ENCODE results near the gene SEC11A.
"Not testable (repeated sequence)": the region's sequence is repeated elsewhere in the genome, so short reads cannot be mapped to it uniquely, and the experiment has no call there.

The SEC11A gene

DNA sequence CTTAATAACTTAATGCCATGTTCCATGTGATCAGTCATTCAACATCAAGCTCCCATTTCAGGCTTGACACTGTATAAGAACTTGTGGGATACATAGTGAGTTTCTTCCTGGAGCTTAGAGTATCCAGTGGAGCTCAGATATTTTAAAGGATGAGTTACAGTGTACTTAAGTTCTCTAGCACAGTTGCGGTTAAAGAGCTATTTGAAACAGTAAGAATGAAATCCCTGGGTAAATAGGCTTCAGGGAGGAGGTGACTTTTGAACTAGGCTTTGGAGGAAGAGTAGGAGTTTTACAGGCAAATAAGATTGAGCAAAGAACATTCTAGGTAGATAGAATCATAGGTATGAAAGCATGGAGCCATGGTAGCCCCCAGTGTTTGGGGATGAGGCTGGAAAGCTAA lies 36.3 kb upstream of the SEC11A start:
- TF ChIP-seq POLR2AphosphoS5 (IDR thresholded peaks at IDR 0.05; ENCODE audit: low read depth, low read length) (no peak), POLR2A (IDR thresholded peaks at IDR 0.05; ENCODE audit: low read depth, low read length) (no peak), TAF1 (IDR thresholded peaks at IDR 0.05; ENCODE audit: borderline replicate concordance, low read depth, low read length) (no peak)
- DNase-seq (ENCODE audit: insufficient read length) (no peak), FAIRE-seq (no peak)

DNA sequence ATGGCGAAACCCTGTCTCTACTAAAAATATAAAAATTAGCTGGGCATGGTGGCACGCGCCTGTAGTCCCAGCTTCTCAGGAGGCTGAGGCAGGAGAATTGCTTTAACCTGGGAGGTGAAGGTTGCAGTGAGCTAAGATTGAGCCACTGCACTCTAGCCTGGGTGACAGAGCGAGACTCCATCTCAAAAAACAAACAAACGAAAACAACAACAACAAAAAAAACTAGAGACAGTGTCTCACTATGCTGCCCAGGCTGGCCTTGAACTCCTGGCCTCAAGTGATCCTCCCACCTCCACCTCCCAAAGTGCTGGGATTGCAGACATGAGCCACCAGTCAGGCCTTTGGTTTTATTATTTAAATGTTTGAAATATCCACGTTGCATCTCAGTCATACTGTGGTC lies 35.8 kb upstream of the SEC11A start:
- DNase-seq (ENCODE audit: insufficient read length); FAIRE-seq: not testable (repeated sequence)

DNA sequence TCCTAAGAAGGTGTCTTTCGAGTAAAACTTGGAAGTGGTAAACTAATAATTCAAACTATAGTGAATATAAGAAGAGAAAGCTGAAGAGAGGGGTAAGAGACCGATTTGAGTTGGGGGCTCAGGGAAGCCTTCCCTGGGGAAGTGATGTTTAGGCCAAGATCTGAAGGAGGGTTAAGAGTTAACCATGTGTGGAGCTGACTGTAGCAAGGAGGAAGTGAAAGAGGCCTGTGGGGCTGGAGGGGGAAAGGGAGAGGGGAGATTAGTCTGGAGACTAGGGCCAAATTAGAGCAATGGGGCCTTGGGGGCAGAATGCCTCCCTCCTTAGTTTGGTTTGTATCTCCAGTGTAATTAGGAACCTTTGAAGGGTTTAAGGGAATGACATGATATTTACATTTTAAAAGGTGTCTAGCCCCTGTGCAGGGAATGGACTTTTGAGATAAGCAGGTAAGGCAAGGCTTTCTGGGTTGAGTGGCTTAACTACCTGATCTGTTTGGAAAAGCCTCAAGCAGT lies 34.7 kb upstream of the SEC11A start:
- DNase-seq (ENCODE audit: insufficient read length), result no peak
- TF ChIP-seq POLR2AphosphoS5 (IDR thresholded peaks at IDR 0.05; ENCODE audit: low read depth, low read length) (no peak), POLR2A (IDR thresholded peaks at IDR 0.05; ENCODE audit: low read depth, low read length) (no peak), TAF1 (IDR thresholded peaks at IDR 0.05; ENCODE audit: borderline replicate concordance, low read depth, low read length) (no peak)
- peak; percentile 72 for FAIRE-seq

DNA sequence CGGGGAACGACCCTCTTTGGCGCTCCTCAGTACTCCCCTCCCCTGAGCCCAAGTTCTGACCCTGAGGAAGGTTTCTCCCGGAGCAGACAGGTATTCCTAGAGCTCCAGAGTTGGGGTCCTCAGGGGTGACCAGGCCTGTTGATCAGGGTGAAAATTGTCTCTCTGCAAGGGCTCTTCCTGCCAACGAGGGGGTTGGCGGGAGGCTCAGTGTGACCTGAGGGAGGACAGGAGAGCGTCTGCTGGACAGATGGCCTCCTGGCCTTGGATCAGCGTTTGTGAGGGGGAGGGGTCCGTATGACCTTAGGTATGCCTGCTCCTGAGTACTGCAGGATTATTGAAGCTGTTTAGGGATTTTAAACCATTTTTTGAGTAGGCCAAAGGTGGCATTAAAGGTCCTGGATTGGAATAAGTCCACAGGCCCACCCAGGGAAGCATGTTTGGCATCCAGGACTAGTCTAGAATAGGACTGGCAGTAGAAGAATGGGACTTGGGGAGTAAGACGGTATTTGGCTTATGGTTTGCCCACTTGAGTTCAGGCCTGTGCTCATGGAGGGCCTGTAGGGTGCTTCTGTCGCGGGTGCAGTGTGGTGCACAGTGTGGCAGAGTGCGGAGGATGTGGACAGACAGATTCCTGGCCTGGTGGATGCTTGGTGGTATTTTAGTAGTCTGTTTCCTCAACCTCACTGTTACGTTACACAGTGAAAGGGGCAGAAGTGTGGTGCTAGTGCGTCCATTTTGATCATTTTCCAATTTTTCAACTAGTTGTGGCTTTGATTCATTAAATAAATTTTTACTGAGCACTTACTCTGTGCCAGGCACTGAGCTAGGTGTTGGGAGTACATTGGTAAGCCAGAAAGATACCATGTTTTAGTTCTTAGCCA lies 33.4 kb upstream of the SEC11A start:
- TF ChIP-seq POLR2A (IDR thresholded peaks at IDR 0.05; ENCODE audit: low read depth, low read length) (no peak), POLR2AphosphoS5 (IDR thresholded peaks at IDR 0.05; ENCODE audit: low read depth, low read length) (no peak), TAF1 (IDR thresholded peaks at IDR 0.05; ENCODE audit: borderline replicate concordance, low read depth, low read length) (no peak)
- DNase-seq (ENCODE audit: insufficient read length), result no peak
- FAIRE-seq, result no peak

DNA sequence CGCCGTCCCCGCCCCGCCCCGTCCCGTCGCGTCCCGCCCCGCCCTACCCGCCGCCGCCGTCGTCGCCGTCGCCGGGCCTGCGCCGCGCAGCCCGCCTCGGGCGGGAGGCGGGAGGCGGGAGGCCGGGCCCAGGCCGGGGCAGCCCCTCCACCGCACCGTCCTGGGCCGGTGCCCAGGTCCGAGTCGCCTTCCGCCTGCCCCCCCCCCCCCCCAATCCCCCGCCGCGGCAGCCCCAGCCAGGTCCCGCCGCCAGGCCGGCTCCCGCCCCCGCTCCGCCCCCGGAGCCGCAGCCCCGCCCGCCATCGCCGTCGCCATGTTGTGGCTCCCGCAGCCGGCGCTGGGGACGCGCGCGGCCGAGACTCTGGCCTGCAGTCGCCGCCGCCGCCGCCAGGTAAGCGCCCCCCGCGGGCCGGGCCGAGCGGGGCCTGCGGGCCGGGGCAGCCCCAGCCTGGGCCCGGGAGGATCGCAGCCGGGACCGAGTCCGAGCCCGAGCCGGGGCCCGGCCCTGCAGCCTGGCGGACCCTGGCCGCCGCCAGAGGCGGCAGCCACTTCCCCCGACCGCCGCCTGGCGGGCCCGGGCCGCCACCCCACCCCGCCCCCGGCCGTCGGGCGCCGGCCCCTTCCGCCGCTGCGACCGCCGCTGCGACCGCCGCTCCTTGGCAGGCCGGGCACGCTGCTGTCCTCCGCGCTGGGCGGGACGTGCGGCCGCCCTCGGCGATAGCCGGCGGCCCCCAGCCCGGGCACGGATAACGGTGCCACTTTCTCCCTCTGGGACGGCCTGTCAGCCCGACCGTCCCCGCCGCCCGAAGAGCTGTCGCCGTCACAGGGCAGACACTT lies 32.6 kb upstream of the SEC11A start, which contains the start of gene ZNF592:
TSS of gene ZNF592 (plus strand) at position 319 of the 837 bp plus-strand sequence. CDS start 34,084 bp downstream, outside the sequence.
- TF ChIP-seq TAF1 (IDR thresholded peaks at IDR 0.05; ENCODE audit: borderline replicate concordance, low read depth, low read length) (no peak), POLR2A (IDR thresholded peaks at IDR 0.05; ENCODE audit: low read depth, low read length) (0 out of 2 replicates have a peak, but pooled peaks have one; percentile 6), POLR2AphosphoS5 (IDR thresholded peaks at IDR 0.05; ENCODE audit: low read depth, low read length) (no peak)
- DNase-seq (ENCODE audit: insufficient read length) (peak; percentile 58), FAIRE-seq (no peak)

DNA sequence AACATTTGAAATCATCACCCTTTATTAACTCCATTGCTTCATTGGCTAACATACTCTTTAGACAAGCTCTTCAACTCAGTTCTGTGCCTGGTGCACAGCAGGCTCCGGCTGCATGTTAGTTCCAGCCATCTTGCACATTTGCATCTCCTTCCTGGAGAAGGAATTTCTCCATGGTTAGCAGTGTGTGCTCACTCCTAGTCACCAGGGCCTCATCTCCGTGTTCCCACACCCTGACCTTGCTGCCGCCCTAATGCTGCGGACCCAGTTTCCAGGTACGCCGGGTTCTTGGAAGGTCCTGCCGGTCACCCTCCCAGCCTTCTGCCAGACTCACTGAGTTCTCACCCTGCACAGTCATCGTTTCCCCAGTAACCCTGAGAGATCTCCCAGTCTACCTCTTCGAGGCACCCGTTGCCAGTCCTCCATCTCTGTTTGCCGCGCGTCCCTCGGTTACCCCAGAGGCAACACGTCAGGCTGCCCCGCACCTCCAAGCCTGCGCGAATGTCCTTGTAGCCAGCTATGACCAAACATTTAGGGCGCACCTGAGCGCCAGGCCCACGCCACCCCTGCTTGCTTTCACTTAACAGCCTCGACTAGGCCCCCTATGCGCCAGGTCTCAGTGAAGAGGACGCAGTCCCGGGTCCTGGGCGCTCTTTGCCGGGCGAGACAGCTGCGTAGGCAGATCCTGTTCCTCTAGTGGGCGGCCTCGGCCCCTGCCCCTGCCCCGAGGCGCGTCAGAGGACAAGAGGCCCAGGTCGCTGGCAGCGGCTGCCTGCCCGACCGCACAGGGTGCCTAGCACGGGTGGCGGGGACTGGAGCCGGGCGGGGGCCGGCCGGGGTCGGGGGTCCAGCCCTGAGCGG lies 31.7 kb upstream of the SEC11A start:
- DNase-seq (ENCODE audit: insufficient read length), result peak; percentile 55
- TF ChIP-seq POLR2A (IDR thresholded peaks at IDR 0.05; ENCODE audit: low read depth, low read length) (0 out of 2 replicates have a peak, but pooled peaks have one; percentile 10), TAF1 (IDR thresholded peaks at IDR 0.05; ENCODE audit: borderline replicate concordance, low read depth, low read length) (no peak; the same call in 1 of the 2 replicates)
- peak; percentile 38 for FAIRE-seq

DNA sequence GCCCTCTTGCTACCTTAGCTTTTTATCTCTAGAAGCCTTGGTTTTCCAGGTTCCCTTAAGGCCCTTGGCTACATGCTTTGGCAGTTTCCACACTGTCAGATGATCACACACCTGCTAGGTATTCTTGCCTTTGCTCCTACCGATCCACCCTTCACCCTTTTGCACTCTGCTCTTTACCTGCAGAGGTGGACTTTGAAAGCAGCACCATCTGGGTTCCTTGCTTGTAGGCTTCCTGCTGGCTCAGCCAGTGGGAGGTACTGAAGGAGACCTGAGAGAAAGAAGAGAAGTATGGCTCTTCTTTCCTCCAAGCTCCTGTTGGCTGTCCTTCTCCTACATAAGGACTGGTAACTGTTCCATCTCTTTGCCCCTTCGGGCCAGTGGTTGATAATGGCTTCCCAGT lies 25.2 kb upstream of the SEC11A start:
- no peak for TF ChIP-seq POLR2AphosphoS5 (IDR thresholded peaks at IDR 0.05; ENCODE audit: low read depth, low read length)
- no peak for TF ChIP-seq POLR2A (IDR thresholded peaks at IDR 0.05; ENCODE audit: low read depth, low read length)
- TF ChIP-seq TAF1 (IDR thresholded peaks at IDR 0.05; ENCODE audit: borderline replicate concordance, low read depth, low read length), result no peak
- FAIRE-seq, result no peak
- DNase-seq (ENCODE audit: insufficient read length), result no peak

DNA sequence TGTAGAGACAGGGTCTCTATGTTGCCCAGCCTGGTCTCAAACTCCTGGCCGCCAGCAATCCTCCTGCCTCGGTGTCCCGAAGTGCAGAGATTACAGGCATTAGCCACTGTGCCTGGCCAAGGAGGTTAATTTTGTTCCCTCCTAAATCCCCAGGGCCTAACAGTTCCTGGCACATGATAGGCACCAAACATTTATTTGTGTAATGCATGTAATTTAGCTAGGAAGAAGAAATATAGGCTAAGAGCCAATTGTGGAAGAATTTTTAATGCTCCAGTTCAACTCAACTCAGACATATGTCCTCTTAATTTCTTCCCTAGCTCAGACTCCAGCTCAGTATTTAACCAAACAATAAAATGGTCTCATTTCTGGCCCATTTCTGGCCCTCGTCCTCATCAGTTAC lies 24.8 kb upstream of the SEC11A start:
- no peak for DNase-seq (ENCODE audit: insufficient read length)
- FAIRE-seq, result no peak

DNA sequence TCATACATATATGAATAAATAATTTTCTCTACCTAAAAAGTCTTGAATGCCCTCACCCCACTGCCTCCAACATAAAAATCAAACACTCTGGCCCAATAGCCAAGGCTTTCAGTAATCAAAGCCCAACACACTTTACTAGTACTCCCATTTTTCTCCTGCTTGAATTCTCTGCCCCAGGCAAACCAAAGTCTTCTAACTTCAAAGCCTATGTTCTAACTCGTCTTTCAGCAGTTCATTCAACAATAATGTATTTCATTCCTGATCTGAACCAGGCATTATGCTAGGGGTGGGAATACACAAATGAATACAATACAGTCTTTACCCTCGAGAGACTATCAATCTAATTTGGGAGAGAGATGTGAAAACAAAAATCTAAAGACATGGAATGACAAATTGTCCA lies 21.1 kb upstream of the SEC11A start:
- FAIRE-seq, result no peak
- no peak for DNase-seq (ENCODE audit: insufficient read length)
- no peak for TF ChIP-seq POLR2AphosphoS5 (IDR thresholded peaks at IDR 0.05; ENCODE audit: low read depth, low read length)

More for the DNA sequence above, 24.8 kb upstream of the SEC11A start:
- no peak for TF ChIP-seq TAF1 (IDR thresholded peaks at IDR 0.05; ENCODE audit: borderline replicate concordance, low read depth, low read length)
- no peak for TF ChIP-seq POLR2AphosphoS5 (IDR thresholded peaks at IDR 0.05; ENCODE audit: low read depth, low read length)
- no peak for TF ChIP-seq POLR2A (IDR thresholded peaks at IDR 0.05; ENCODE audit: low read depth, low read length)

DNA sequence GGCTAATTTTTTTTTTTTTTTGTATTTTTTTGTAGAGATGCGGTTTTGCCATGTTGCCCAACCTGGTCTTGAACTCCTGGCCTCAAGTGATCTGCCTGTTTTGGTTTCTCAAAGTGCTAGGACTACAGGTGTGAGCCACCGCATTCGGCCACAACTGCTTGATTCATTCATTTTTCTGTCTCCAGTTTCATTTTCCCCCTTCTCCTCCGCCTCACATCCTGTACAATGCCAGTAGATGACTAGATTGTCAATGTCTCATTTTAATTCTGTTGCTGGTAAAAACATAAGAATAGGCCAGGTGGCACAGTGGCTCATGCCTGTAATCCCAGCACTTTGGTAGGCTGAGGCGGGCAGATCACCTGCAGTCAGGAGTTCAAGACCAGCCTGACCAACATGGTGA lies 20.4 kb upstream of the SEC11A start:
- DNase-seq (ENCODE audit: insufficient read length) (peak; percentile 44), FAIRE-seq (peak; percentile 54)
- no peak for TF ChIP-seq TAF1 (IDR thresholded peaks at IDR 0.05; ENCODE audit: borderline replicate concordance, low read depth, low read length)
- no peak for TF ChIP-seq POLR2A (IDR thresholded peaks at IDR 0.05; ENCODE audit: low read depth, low read length)
- TF ChIP-seq POLR2AphosphoS5 (IDR thresholded peaks at IDR 0.05; ENCODE audit: low read depth, low read length), result no peak

DNA sequence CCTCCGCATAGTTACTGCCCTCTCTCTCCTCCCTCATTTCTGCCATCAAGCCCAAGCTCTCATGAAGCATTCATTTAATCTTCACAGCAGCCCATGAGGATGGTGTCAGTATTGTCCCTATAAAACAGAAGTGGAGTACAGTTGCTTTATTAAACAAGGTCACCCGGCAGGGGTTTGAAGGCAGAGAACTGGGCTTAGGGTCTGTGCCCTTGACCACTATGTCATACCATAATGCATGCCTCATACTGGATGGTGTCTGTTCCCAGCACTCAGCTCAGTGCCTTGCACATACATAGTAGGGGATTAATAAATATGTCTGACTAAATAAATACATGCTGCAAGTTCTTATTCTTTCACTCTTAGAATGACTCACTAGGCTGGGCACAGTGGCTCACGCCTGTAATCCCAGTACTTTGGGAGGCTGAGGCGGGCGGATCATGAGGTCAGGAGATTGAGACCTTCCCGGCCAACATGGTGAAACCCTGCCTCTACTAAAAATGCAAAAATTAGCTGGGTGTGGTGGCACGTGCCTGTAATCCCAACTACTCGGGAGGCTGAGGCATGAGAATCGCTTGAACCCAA lies 19.6 kb upstream of the SEC11A start:
- FAIRE-seq, result peak; percentile 27
- not testable (repeated sequence) for DNase-seq (ENCODE audit: insufficient read length)
